Right renal cortex interstitium (tissue), 3 donors: ENCODE data around the gene RIMOC1. TPM values are rescaled to one million over a fixed set of nuclear protein-coding genes. Genes with fewer than 3 reads are reported as not detected.

Experiments
- DNase-seq, 3 donors: peaks; one replicate each; pipeline ENCODE4 v3.0.0-alpha.2; 2013; ENCODE audit warnings: low read depth in 3 of 3, low spot score in 2 of 3
- polyA plus RNA-seq, 3 donors: library from polyadenylated mRNA; unstranded; fragments of 120-200 nt; gene quantifications; one replicate each; pipeline ENCODE4 v1.2.1, GENCODE V29; 2013; ENCODE audit not compliant: insufficient read length in 3 of 3

Gene RIMOC1, protein sequence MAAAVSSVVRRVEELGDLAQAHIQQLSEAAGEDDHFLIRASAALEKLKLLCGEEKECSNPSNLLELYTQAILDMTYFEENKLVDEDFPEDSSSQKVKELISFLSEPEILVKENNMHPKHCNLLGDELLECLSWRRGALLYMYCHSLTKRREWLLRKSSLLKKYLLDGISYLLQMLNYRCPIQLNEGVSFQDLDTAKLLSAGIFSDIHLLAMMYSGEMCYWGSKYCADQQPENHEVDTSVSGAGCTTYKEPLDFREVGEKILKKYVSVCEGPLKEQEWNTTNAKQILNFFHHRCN
- 10 to 100 TPM; 31.4 to 35.2 (median 32.9) TPM for polyA plus RNA-seq

DNA sequence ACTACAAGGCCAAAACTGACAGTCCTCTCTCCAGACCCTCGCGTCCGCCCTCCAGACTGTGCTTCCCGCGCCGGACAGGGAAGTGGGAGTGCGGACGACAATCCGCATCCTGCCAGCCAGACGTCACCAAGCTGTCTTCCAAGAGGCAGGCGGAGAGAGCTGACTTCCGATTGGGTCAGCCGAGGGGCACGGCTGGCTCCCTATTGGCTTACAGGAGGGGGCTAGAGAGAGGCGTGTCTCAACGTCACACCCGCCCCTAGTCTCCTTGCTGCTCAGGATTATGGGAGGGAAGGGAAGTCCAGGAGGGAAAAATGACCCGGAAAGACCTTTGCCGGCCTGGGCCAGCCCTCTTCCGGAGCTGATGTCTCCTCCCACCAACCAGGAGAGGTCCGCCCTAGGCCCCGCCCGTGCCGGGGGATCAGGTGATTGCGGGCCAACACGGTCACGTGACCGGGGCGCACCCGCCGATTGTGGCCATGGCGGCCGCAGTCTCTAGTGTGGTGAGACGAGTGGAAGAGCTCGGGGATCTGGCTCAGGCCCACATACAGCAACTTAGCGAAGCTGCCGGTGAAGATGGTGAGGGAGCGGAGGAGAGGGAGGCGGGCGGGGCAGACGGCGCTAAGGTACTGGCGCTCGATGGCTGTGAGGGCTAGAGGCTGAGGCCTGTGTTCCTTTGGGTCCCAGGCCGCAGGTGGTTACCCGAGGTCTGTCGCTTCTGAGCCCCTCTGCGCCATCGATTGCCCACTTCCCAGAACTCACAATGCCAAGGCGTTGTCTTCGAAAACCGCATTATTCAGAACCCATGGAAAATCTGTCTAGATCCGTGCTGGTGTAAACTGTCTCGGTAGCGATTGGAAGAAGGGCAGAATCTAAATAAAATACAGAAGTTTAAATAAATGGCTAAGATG is at the start of gene RIMOC1:
RIMOC1 (plus strand) TSS at position 453 of the 908 bp plus-strand sequence; CDS start at position 477, 24 bp downstream.
- DNase-seq, result peak; percentile 97 to 98 (median 97)

DNA sequence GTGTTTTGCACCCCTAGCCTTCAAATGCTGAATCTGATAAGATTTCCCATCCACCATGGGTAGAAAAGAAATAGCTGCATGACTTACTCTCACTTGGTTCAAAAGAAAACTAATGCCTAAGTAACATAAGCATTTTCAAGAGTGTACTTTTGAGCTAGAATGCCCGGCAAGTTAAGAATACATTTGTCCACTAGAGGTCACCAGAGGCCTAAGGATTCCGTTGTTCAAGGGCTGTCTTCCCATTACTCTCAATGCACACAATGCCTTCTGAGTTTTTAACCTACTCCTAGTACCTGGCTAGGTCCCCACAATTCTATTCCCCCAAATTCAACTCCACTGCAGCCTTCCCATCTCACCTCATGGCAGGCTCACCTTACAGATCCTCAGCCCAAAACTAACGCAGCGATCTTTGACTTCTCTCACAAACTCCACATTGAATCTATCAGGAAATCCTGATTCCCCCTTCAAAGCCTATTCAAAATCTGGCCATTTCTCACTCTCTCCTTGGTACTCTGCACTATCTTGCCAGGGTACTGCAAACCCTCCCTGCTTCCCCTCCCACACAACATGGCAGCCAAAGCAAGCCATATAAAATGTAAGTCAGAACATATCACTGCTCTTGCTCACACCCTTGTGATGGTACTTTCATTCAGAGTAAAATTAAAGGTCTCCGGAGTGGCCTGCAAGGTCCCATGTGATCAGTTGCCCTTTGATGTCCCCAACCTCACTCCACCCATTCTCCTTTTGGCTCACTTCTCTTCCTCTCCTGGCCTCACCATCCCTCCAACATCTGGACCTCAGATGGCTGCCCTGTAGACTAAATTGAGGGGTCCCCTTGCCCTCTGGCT is 47.3 kb upstream of the RIMOC1 start:
- DNase-seq, result peak in 1 of 3 donors; percentile 67

DNA sequence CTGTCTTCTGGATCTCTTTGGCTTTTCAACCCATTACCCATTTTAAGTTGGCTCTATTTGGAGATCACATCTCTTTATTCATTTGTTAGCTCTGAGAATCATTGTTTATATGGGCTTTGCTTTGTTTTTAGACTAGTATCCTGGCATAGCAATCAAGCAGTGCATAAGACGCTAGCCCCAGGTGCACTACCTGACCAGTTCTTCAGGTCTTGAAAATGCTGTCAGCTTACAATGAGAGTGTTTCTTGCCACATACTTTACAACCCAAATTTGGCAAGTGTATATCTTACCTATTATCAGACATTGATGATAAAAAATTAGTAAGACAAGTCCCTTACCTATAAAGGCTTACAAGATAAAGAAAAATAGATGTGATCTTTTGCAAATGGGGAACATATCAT is 46.2 kb upstream of the RIMOC1 start:
- DNase-seq, result no peak

DNA sequence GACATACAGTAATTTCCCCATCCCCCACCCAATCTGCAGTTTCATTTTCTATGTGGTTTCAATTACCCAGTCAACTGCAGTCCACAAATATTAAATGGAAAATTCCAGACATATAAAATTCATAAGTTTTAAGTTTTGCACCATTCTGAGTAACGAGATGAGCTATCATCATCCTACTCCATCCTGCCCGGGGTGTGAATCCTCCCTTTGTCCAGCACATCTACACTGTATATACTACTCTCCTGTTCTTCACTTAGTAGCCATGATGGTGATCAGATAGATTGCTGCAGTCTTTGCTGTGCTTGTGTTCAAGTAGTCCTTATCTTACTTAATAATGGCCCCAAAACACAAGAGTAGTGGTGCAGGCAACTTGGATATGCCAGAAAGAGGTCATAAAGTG is 45.3 kb upstream of the RIMOC1 start:
- DNase-seq, result no peak

DNA sequence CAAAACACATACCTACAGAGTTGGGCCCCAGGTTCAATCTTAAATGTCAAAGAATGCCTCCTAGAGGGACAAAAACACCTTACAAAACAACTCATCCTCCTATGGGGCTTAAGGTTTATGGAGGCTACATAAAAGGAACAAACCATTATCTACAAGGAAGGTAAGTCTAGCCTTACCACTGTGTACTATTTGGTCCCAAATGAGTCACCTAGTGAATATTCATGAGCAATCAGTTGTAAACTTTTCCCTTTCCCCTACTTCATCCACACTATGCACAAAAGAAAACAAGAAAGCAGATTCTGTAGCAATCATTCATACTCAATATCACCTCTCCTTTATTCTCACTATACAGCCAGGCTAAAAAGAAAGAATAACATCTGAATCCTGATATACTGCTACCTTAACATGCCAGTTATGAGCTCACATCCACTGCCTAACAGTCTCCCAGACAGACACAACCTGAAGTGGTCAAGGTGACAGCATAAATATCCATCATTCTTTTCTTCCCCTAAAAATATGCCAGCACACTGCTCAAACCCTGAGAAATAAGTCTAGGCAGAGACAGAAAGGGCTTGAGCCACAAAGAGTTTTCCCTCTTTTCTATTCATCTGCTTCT is 40.2 kb upstream of the RIMOC1 start:
- DNase-seq, result no peak

DNA sequence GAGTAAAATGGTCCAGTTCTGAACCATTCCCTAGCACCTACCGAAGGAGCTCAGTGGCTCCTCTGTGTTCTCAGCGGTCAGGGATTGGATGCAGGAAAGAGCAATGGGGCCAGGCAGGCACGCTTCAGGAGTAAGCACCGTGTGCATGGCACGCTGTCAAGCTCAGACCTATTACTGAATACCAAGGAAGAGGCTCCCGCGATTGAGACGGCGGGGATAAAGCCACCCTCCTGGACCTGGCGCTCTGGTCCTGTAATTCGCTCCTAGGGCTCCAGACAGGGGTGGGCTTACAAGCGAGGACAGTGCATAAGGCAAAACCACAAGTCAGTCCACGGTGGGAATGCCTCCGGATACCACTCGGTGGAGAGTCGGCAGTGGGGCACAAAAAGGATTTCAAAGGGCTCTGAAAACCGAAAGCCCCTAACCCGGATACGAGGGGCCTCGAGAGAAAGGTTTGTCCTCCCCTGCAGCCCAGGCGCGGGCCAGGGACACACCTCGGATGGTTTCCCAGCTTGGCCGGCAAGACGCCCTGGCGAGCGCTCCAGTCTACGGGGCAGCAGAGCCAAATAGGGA is 34.9 kb upstream of the RIMOC1 start:
- DNase-seq, result no peak

DNA sequence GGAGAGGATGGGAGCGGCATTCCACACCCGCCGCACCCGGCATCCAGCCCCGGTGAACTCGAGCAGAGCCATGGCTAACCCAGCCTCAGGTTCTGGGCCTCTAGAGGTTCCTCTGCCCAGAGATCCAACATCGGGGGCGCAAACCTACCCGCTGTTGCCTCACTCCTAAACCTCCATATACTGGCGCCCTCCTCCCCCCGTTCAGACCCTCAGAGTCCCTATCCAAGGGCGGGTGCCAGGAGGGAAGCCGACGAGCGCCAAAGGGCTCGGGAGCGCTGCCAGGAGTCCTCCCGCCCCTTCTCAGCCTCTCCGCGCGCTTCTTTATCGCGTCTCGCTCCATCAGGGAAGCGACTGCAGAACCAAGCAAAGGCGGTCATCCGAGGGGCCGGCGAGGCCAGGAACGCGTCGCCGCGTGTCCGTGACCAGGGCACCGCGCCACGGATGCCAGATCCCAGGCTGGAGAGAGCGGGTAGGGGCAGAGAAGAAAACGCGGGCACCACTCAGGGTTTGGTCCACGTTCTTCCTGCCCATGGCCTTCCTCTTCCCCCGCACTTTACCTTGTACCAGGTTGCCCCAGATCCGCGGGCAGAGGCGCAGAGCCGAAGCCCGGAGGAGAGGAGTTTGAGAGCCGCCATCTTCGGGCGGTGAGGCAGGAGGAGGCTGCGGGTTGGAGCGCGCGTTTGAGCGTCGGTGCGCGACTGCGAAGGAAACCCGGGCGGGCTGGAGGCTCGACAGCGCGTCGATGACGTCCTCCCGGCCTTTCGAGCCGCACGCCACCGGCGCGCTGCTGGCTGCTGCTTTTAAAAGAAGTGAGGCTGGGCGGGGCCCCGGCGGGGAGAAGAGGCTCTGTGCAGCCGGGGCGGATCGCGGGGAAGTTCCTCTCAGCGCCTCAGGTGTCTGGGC is 34.2 kb upstream of the RIMOC1 start, which contains the start of gene OXCT1:
OXCT1 (minus strand) TSS at position 702 of the 903 bp plus-strand sequence; CDS start at position 635, 67 bp downstream.
- peak in 1 of 3 donors; percentile 56 for DNase-seq

DNA sequence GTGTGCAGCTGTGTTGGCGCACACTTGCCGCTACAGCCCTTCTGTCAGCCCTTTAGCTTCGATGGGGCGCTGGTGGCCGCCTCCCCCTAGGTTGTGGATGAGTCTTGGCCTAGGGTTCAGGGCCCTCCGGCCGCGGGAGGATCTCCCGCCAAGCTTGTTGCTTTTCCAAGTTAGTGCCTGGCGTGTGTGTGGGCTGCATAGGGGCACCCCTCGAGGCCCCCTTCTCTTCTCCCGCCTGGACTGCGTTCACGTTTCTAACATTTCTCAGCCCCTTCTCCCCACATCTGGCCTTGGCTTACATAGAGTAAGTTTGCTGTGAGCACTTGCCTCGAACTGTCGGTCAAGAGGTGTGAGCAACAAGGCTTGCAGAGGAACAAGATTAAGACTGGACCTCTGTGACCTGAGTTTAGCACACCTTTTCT is 33.5 kb upstream of the RIMOC1 start:
- no peak for DNase-seq

DNA sequence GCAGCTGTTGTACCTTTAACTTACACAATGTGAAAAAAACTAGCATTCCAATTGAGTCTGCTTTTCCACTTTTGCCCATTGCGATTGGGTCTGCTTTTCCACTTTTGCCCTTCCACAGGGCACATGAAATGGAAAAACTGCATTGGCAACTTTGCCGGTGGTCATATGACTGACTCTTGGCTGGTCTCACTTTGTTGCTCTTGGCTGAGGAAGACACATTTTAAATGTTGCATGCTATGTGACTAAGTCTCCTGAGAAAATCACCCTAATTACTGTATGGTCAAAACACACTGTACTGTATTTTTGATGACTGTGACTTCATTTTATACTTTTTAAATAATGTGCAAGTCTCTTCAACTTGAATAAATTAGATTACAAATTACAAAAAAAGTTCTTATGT is 32.3 kb upstream of the RIMOC1 start:
- DNase-seq, result no peak

DNA sequence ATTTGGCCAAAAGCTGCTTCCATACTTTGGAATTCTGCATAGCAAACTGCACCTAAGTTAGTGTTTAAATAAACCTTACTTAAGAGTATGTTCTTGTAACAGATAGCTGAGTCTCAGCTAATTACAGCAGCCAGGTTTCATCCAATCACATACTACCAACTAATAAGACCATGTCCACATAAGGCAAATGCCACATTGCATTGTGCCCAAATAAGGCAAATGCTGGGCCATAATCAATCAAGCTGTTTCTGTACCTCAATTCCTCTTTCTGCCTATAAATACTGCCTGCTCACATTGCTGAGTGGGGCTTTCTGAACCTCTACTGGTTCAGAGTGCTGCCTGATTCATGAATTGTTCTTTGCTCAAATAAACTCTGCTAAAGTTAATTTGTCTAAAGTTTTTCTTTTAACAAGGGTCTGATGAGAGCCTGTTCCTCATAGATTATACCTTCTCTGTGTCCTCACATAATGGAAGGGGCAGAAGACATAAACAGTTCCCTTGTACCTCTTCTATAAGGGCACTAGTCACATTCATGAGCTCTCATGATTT is 29.6 kb upstream of the RIMOC1 start:
- no peak for DNase-seq

DNA sequence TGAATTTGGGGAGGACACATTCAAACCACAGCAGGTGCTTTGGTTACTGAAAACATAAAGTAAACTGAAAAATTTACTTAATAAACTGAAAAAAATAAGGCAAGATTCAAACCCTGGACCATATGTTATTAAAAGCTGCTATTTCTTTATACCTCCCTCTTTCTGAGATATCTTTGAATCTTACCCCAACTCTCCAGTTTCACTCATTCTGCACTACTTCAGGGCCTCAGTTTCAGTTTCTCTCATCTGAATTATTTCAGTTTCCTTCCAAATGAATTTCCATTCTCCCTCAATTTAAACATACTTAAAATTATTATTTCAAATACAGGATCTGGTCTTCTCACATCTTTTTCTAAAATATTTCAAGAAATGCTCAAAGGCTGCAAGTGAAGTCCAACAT is 29.0 kb upstream of the RIMOC1 start:
- no peak for DNase-seq

DNA sequence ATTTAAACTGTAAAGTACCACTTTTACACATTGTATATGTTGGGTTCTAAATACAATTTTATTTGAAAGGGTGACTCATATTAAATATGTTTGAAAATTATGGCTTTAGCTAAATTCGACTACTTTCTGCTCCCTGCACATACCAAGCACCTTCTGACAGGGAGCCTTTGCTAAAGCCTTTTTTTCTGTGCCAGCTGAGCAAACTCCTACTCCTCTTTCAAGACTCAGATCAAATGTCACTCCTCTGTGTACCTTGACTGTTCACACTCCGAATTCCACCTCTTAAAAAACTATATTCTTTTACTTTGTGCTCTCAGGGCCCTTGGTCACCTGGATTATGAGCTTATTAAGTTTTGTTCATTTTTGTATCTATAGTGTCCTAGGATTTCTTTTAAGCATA is 27.5 kb upstream of the RIMOC1 start:
- no peak for DNase-seq

DNA sequence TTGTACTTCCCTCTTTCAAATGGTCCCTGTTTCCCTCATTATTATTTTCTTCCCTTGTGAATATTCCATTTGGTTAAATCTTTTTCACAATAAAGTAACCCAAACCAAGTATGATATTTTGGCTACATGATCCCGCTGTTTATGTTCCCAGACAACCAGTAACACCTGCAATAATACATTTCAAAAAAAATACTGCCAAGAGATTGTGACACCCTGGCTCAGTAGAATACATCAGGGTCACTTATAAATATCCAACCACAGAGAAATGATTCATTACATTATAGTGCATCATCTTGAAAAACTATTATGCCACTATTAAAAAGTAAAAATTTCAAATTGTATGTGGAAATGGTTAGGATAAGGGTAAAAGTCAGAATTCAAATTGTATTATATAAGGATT is 26.7 kb upstream of the RIMOC1 start:
- DNase-seq, result no peak

DNA sequence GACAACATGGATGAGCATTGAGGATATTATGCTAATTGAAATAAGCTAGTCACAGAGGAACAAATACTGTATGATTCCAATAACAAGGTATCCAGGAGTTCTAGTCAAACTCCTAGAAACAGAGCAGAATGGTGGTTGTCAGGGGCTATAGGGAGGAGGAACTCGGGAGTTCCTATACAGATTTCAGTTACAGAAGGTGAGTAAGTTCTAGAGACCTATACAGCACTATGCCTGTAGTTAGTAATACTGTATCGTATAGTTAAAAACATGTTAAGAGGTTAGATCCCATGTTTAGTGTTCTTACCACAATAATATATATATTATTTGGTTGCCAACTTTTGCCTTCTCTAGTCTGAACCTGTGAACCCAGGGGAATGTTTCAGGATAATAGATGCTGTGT is 26.0 kb upstream of the RIMOC1 start:
- no peak for DNase-seq

DNA sequence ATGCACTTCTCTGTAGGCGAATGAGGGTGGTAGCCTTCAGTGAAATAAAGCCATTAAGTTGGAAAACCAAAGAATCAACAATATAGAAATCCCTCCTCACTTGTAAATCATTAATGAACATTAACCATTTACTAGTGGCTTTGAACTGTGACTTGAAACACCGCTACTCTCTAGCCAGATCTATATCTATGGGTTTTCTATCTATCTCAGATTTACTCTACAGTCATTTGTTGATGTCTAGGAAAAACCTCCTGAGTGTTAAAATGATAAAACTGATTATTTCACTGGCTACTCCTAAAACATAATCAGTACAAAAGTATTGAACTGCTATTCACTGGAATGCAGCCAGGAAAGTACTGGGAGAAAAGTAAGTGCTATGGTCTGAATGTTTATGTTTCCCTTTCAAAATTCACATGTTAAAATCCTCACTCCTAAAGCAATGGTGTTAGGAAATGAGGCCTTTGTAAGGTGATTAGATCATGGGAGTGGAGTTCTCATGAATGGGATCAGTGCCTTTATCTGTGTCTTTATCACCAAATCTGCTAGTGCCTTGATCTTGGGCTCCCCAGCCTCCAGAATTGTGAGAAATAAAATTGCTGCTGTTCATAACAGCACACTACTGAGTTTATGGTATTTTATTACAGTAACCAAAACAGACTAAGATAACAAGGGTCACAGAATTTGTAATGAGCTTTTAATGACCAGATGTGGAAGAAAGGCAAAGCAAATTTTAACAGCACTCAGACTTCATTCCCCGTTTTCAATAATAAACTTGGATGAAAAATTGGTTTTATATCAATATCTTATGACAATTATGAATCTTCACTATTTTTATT is 25.3 kb upstream of the RIMOC1 start:
- DNase-seq, result peak in 1 of 3 donors; percentile 23

DNA sequence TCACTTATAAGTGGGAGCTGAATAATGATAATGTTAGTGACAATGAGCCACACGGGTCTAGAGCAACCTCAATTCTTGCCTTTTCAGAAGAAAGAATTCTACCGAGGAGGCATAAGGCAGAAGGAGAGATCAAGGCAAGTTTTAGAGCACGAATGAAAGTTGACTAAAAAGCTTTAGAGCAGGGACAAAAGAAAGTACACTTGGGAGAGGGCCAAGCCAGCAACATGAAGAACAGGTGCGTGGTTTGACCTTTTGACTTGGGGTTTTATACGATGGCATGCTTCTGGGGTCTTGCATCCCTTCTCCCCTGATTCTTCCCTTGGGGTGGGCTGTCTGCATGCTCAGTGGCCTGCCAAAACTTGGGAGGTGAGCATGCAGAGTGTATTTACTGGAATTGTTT is 21.4 kb upstream of the RIMOC1 start:
- DNase-seq, result no peak

DNA sequence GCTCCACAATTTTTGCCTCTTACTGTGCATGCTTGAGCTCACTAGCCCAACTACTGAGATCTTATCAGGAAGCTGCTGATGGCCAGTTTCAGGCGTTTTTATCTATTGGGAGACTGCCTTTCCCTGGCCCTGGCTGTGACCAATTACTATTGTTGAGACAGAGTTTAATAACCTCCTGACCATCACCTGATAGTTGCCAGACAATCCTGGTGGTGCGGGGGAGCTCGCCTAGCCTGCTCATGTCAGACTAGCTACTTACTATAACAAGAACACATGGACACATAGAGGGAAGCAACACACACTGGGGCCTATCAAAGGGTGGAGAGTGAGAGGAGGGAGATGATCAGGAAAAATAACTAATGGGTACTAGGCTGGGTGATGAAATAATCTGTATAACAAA is 20.9 kb upstream of the RIMOC1 start:
- DNase-seq, result no peak

DNA sequence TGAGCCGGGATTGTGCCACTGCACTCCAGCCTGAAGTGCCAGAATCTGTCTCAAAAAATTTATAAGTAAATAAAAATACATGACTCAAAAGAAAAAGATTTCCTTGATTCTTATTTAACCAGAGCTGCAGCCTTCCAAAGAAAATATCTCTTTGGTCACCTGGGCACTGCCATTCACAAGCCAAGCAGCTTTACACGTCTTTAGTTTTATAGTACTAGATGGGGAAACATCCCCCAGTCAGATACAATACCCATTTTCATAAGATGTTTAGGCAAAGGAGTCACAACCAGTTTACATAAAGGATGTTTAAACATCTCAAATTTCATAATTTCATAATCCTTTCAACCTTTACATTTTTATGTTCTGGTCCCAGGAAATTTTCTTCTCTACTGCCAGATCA is 20.2 kb upstream of the RIMOC1 start:
- DNase-seq, result no peak
